IMR-90 (cell line): ENCODE results near the gene RYR2. TPM values are rescaled to one million over a fixed set of nuclear protein-coding genes. Genes with fewer than 3 reads are reported as not detected.

ENCODE experiments used
- ATAC-seq: fragments of 200-7000 bp; cut with Tn5 transposase; 2 replicates; pipeline ENCODE4 v1.9.1; 2020; ENCODE audit warnings: low read depth, mild to moderate bottlenecking, moderate library complexity
- BruUV-seq: library from RNA; stranded (reverse); fragments of 400-500 nt; replicated peaks from 2 replicates; lab custom pipeline; 2021; lab: Mats Ljungman, UMichigan
- CTCF ChIA-PET: fragments of 300-600 bp; formaldehyde crosslinking; extraction: SDS; loops from one replicate; lab custom pipeline; 2021; ENCODE audit warnings: antibody characterized with exemption; lab: Yijun Ruan, JAX
- POLR2A ChIA-PET: fragments of 300-600 bp; sonication (Branson Sonifier 250); formaldehyde crosslinking; loops from one replicate; lab custom pipeline; 2022; ENCODE audit warnings: antibody characterized with exemption; ENCODE audit not compliant: unreplicated experiment; lab: Charles Lee
- DNase-seq: peaks from one replicate; pipeline ENCODE4 v3.0.0; 2013
- H2AFZ ChIP-seq: replicated peaks from 2 replicates; pipeline ENCODE3; 2013; ENCODE audit warnings: low read length, mild to moderate bottlenecking; ENCODE audit not compliant: poor library complexity
- H2AK5ac ChIP-seq: 2 replicates; pipeline ENCODE4 v1.6.1; 2013; ENCODE audit warnings: low read depth, low read length, inconsistent platforms
- H2AK9ac ChIP-seq: replicated peaks from 2 replicates; pipeline ENCODE3; 2013; ENCODE audit warnings: mild to moderate bottlenecking, low read depth, low read length, moderate library complexity; ENCODE audit not compliant: poor library complexity
- H2BK120ac ChIP-seq: 2 replicates; pipeline ENCODE4 v1.6.1; 2013; ENCODE audit warnings: low read depth, low read length, inconsistent platforms
- H2BK15ac ChIP-seq: 3 replicates; pipeline ENCODE4 v1.6.1; 2013; ENCODE audit warnings: low read depth, low read length, inconsistent platforms
- H2BK20ac ChIP-seq: 2 replicates; pipeline ENCODE4 v1.6.1; 2013; ENCODE audit warnings: low read depth, mild to moderate bottlenecking, inconsistent platforms, low read length, moderate library complexity
- H2BK5ac ChIP-seq: 2 replicates; pipeline ENCODE4 v1.6.1; 2013; ENCODE audit warnings: mild to moderate bottlenecking, low read depth, low read length, inconsistent platforms; ENCODE audit not compliant: poor library complexity, severe bottlenecking
- H3K14ac ChIP-seq: replicated peaks from 2 replicates; pipeline ENCODE4 v1.6.1; 2013; ENCODE audit warnings: low read depth, low read length, inconsistent platforms
- H3K18ac ChIP-seq: 2 replicates; pipeline ENCODE4 v1.6.1; 2013; ENCODE audit warnings: low read depth, low read length, control low read depth
- H3K23ac ChIP-seq: 2 replicates; pipeline ENCODE4 v1.6.1; 2013; ENCODE audit warnings: low read depth, low read length, inconsistent platforms
- H3K27ac ChIP-seq: 2 replicates; pipeline ENCODE4 v1.5.1; 2013; ENCODE audit warnings: mild to moderate bottlenecking, control low read depth, low read length; ENCODE audit not compliant: insufficient read depth
- H3K27me3 ChIP-seq: 2 replicates; pipeline ENCODE4 v1.6.1; 2013; ENCODE audit warnings: low read length; ENCODE audit not compliant: control insufficient read depth, insufficient read depth
- H3K36me3 ChIP-seq: 2 replicates; pipeline ENCODE4 v1.6.1; 2013; ENCODE audit warnings: low read length, mixed read lengths; ENCODE audit not compliant: control insufficient read depth, insufficient read depth
- H3K4ac ChIP-seq: 2 replicates; pipeline ENCODE4 v1.6.1; 2013; ENCODE audit warnings: low read depth, low read length, inconsistent platforms
- H3K4me1 ChIP-seq: 2 replicates; pipeline ENCODE4 v1.6.1; 2013; ENCODE audit warnings: low read length, mixed read lengths; ENCODE audit not compliant: control insufficient read depth, insufficient read depth
- H3K4me2 ChIP-seq: 2 replicates; pipeline ENCODE4 v1.6.1; 2013; ENCODE audit warnings: low read depth, mild to moderate bottlenecking, control low read depth, low read length, moderate library complexity
- H3K4me3 ChIP-seq: 2 replicates; pipeline ENCODE4 v1.5.1; 2013; ENCODE audit warnings: low read depth, mild to moderate bottlenecking, control low read depth, low read length, moderate library complexity; ENCODE audit not compliant: insufficient read depth
- H3K56ac ChIP-seq: 2 replicates; pipeline ENCODE4 v1.6.1; 2013; ENCODE audit warnings: low read length, inconsistent platforms; ENCODE audit not compliant: insufficient read depth; ENCODE audit errors: extremely low read depth
- H3K79me1 ChIP-seq, 2 experiments: 2 replicates each; pipeline ENCODE4 v1.6.1; 2013; ENCODE audit warnings: low read length in 2 of 2, inconsistent platforms in 1 of 2, low read depth in 1 of 2
- H3K9ac ChIP-seq: 2 replicates; pipeline ENCODE4 v1.6.1; 2013; ENCODE audit warnings: low read depth, low read length, control low read depth
- H3K9me1 ChIP-seq: 2 replicates; pipeline ENCODE4 v1.6.1; 2013; ENCODE audit warnings: low read length, inconsistent platforms; ENCODE audit not compliant: insufficient read depth
- H3K9me3 ChIP-seq: 2 replicates; pipeline ENCODE4 v1.6.1; 2013; ENCODE audit warnings: low read length; ENCODE audit not compliant: control insufficient read depth, insufficient read depth
- H4K20me1 ChIP-seq: 2 replicates; pipeline ENCODE4 v1.6.1; 2013; ENCODE audit warnings: low read length, inconsistent platforms; ENCODE audit not compliant: insufficient read depth
- H4K5ac ChIP-seq: 2 replicates; pipeline ENCODE4 v1.6.1; 2013; ENCODE audit warnings: mild to moderate bottlenecking, low read depth, low read length, control low read depth
- H4K8ac ChIP-seq, 2 experiments: 2 replicates each; pipeline ENCODE4 v1.6.1; 2013; ENCODE audit warnings: low read depth in 2 of 2, low read length in 2 of 2, control low read depth in 1 of 2, inconsistent platforms in 1 of 2
- H4K91ac ChIP-seq: 2 replicates; pipeline ENCODE4 v1.6.1; 2013; ENCODE audit warnings: low read depth, low read length, inconsistent platforms; ENCODE audit not compliant: insufficient read depth
- FOS ChIP-seq: fragments of 150-350 bp; IDR thresholded peaks from 2 replicates; pipeline ENCODE4 v1.6.1; 2016; ENCODE audit warnings: low read depth, low read length
- NFE2L2 ChIP-seq: fragments of 150-350 bp; IDR thresholded peaks from 2 replicates; pipeline ENCODE4 v1.6.1; 2016; ENCODE audit warnings: low read depth, mild to moderate bottlenecking, low read length
- POLR2A ChIP-seq: IDR thresholded peaks from 2 replicates; pipeline ENCODE4 v1.6.1; 2012; ENCODE audit warnings: mild to moderate bottlenecking, low read depth, low read length
- RFX5 ChIP-seq: IDR thresholded peaks from 2 replicates; pipeline ENCODE4 v1.8.0; 2012; ENCODE audit warnings: low read depth, mild to moderate bottlenecking, low read length, moderate library complexity
- WGBS, 2 experiments: methylation state at CpG; one replicate each; pipeline versions ENCODE4 v1.1.5 to v1.1.7; 2013; ENCODE audit warnings: missing lambda C conversion rate in 2 of 2; ENCODE audit not compliant: insufficient read length in 1 of 2; ENCODE audit errors: extremely low coverage in 2 of 2; 5-methylcytosine and 5-hydroxymethylcytosine counted together
- dilution Hi-C: fragments of 300-500 bp; cut with HindIII; formaldehyde crosslinking; loops from one replicate; pipeline ENCODE4 v1.14.3; 2018; ENCODE audit warnings: low sequenced_read_pairs; ENCODE audit not compliant: unreplicated experiment
- in situ Hi-C: fragments of 300-500 bp; cut with MboI; formaldehyde crosslinking; loops from 3 replicates; pipeline ENCODE4 v1.14.3; 2019; ENCODE audit warnings: low sequenced_read_pairs, inconsistent platforms, mixed read lengths
- intact Hi-C: fragments of 100-400 bp; cut with micrococcal nuclease; formaldehyde crosslinking; loops from 2 replicates; pipeline ENCODE4 v1.10.0; 2022
- polyA plus RNA-seq, 3 experiments: library from polyadenylated mRNA; depleted of rRNA; stranded (reverse); fragments of >200 nt; gene quantifications; 2 replicates each; pipeline ENCODE4 v1.2.3, GENCODE V29; 2012; ENCODE audit warnings: low replicate concordance in 1 of 3
- total RNA-seq: library from RNA; depleted of rRNA; stranded (reverse); fragments of >200 nt; gene quantifications from 2 replicates; pipeline ENCODE4 v1.2.3, GENCODE V29; 2012

Gene RYR2
- total and polyA plus RNA-seq, 2 of the 4 experiments (the other 2 are of a cell fraction), result not detected

GRCh38 chr1:237074371-237075117 is 32.6 kb downstream of the RYR2 start:
- Histone ChIP-seq H3K9me3 (peaks cover 22% of the 10 kb centered on the region), H3K9ac (no peak overlapping the region), H2BK20ac (no peak overlapping the region), H3K27me3 (no peaks in the 10 kb centered on the region), H3K18ac (no peak overlapping the region), H3K56ac (no peak overlapping the region), H4K8ac (no peak overlapping the region), H2BK15ac (no peak overlapping the region), H2BK120ac (no peak overlapping the region), H2AK9ac (no peak overlapping the region), H3K27ac (no peak overlapping the region), H3K14ac (no peak overlapping the region), H4K20me1 (no peaks in the 10 kb centered on the region), H2AK5ac (no peak overlapping the region), H2AFZ (no peak overlapping the region), H3K9me1 (no peaks in the 10 kb centered on the region), H3K4me3 (no peak overlapping the region), H4K5ac (no peak overlapping the region), H2BK5ac (no peak overlapping the region), H3K4me2 (no peak overlapping the region), H4K91ac (no peak overlapping the region), H3K79me1 (no peaks in the 10 kb centered on the region), H3K4me1 (no peaks in the 10 kb centered on the region), H3K4ac (no peak overlapping the region), H3K23ac (no peak overlapping the region), H3K36me3 (no peaks in the 10 kb centered on the region)
- no TSS peak for BruUV-seq
- WGBS, 2 experiments, result 59% methylated on average over 6 of the region's 11 CpGs; no CpG with 5 or more reads in 1 of the 2 experiments
- POLR2A ChIA-PET, result no interaction called here
- no peak for TF ChIP-seq RFX5
- TF ChIP-seq NFE2L2, result no peak
- no peak for TF ChIP-seq POLR2A
- no peak for TF ChIP-seq FOS
- dilution Hi-C loops, result no loop called here
- DNase-seq, result no peak
- no peak for ATAC-seq
- in situ Hi-C loops, result no loop called here
- intact Hi-C loops, result no loop called here
- CTCF ChIA-PET, result no interaction called here
